22Rv1 (cell line): ENCODE data around the gene TCL1B.

Source experiments
- CTCF ChIP-seq: fragments of 450-650 bp; IDR thresholded peaks from 2 replicates; pipeline ENCODE4 v1.5.1; 2017; ENCODE audit warnings: mild to moderate bottlenecking
- ZFX ChIP-seq: fragments of 450-650 bp; IDR thresholded peaks from 2 replicates; pipeline ENCODE4 v1.6.1; 2017; ENCODE audit warnings: antibody characterized with exemption, borderline replicate concordance

- TF ChIP-seq CTCF: no peak
- no peak for TF ChIP-seq ZFX
These were observed 22.9 kb upstream of the TCL1B start for GRCh38 chr14:95663226-95663797.
